COLO829 (cell line): ENCODE data around the gene BEST1.
"Not testable (repeated sequence)": the region's sequence is repeated elsewhere in the genome, so short reads cannot be mapped to it uniquely, and the experiment has no call there.

Source experiments
- DNase-seq: peaks from one replicate; pipeline ENCODE4 v3.0.0; 2012; ENCODE audit warnings: low spot score

The BEST1 gene

GRCh38 chr11:61949169-61950034, 749 bp upstream of the BEST1 start:
- peak; percentile 99 for DNase-seq

GRCh38 chr11:61951484-61952135, 1.5 kb downstream of the BEST1 start:
- DNase-seq: no peak

GRCh38 chr11:61952882-61953281, 2.7 kb downstream of the BEST1 start:
- DNase-seq: no peak

- not testable (repeated sequence) for DNase-seq
Observed at GRCh38 chr11:61953632-61954031, 3.5 kb downstream of the BEST1 start.

GRCh38 chr11:61954106-61954850, 4.1 kb downstream of the BEST1 start:
- DNase-seq: no peak

- DNase-seq: no peak
Observed at GRCh38 chr11:61954851-61955421, 4.8 kb downstream of the BEST1 start.

GRCh38 chr11:61955422-61956135, 5.4 kb downstream of the BEST1 start:
- no peak for DNase-seq

GRCh38 chr11:61956191-61957020, 6.3 kb downstream of the BEST1 start:
- no peak for DNase-seq

GRCh38 chr11:61957021-61957770, 7.0 kb downstream of the BEST1 start:
- DNase-seq: no peak

GRCh38 chr11:61958590-61958989, 8.4 kb downstream of the BEST1 start:
- DNase-seq: no peak

- DNase-seq: no peak
Observed at GRCh38 chr11:61959114-61959513, 9.0 kb downstream of the BEST1 start.

- no peak for DNase-seq
Observed at GRCh38 chr11:61959678-61960077, 9.5 kb downstream of the BEST1 start.

GRCh38 chr11:61960532-61960931, 10.4 kb downstream of the BEST1 start:
- no peak for DNase-seq

GRCh38 chr11:61961570-61962212, 11.5 kb downstream of the BEST1 start:
- DNase-seq: no peak

GRCh38 chr11:61962213-61963015, 12.3 kb downstream of the BEST1 start:
- no peak for DNase-seq

GRCh38 chr11:61963016-61963281, 12.8 kb downstream of the BEST1 start:
- DNase-seq: no peak

- no peak for DNase-seq
Observed at GRCh38 chr11:61963282-61964057, 13.3 kb downstream of the BEST1 start.

GRCh38 chr11:61964058-61964665, 14.0 kb downstream of the BEST1 start:
- no peak for DNase-seq
